IPS-NIHi7 (cell line): ENCODE measurements around the gene SSTR5.
A peak's percentile ranks its signal among the peaks of the same experiment; 100 is the strongest.
"Not testable (repeated sequence)": the region's sequence is repeated elsewhere in the genome, so short reads cannot be mapped to it uniquely, and the experiment has no call there.

Experiments used
- DNase-seq: peaks from one replicate; pipeline ENCODE4 v3.0.0; 2012; ENCODE audit warnings: mixed read lengths; ENCODE audit errors: extremely low spot score

Gene SSTR5

DNA sequence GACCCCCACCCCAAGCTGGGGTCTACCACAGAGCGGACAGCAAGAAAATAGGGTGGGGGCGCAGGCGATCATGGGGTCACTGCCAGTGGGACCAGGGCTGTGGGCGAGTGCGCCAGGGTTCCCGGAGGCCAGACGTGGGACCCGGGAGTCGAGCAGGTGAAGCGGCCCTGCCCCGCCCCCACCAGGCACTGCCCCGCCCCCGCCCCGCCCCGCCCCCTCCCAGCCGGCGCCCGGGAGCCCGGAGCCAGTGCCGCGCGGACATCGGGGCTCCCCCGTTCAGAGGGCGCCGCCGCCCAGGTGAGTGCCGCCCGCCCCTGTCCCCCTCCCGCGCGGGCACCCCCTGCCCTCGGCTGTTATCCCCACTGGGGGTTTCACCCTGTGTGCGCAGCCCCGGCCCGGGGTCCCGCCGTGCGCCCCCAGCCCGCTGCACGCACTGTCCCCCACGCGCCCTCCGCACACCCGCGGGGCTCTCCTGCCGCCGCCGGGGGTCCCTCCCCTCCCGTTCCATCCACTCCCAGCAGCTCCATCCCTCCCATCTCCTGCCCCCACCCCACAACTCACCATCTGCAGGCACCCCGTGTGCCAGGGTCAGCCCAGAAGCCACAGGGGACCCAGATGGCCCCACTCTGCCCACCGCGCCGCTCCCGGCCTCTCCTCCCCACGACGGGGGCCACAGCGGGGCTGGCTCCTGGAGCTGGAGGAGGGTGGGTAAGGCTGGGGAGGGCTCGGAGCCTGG is at the start of gene SSTR5:
Gene SSTR5 (plus strand): TSS at position 222 of the 736 bp plus-strand sequence. CDS start 6,122 bp downstream, outside the sequence.
- DNase-seq: peak; percentile 76

DNA sequence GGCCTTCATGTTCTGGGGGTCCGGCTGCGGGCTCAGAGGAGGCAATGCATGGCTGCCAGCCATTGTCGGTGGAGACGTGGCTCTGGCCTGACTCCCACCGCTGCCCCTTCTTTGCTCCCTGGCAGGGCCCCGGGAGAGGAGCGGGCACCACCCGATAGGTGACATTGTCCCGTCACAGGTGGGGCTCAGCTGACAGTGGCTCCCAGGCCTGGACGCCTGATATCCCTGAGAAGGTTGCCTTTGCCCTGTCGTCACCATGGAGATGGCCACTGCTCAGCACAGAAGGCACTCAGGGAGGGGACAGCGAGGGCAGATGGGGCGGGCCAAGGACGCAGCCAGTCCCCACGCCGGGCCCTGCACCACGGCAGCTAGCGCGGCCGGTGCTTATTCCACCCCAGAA is 48.4 kb upstream of the SSTR5 start:
- no peak for DNase-seq

DNA sequence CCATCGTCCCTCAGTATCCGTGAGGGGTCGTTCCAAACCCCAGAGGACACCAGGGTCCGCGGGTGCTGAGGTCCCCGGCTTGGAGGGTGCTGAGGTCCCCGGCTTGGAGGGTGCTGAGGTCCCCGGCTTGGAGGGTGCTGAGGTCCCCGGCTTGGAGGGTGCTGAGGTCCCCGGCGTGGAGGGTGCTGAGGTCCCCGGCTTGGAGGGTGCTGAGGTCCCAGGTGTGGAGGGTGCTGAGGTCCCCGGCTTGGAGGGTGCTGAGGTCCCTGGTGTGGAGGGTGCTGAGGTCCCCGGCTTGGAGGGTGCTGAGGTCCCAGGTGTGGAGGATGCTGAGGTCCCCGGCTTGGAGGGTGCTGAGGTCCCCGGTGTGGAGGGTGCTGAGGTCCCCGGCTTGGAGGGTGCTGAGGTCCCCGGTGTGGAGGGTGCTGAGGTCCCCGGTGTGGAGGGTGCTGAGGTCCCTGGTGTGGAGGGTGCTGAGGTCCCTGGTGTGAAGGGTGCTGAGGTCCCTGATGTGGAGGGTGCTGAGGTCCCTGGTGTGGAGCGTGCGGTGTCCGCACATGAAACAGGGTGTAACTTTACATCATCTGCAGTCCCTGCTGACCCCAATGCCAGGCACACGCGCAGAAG is 47.3 kb upstream of the SSTR5 start:
- DNase-seq: not testable (repeated sequence)

DNA sequence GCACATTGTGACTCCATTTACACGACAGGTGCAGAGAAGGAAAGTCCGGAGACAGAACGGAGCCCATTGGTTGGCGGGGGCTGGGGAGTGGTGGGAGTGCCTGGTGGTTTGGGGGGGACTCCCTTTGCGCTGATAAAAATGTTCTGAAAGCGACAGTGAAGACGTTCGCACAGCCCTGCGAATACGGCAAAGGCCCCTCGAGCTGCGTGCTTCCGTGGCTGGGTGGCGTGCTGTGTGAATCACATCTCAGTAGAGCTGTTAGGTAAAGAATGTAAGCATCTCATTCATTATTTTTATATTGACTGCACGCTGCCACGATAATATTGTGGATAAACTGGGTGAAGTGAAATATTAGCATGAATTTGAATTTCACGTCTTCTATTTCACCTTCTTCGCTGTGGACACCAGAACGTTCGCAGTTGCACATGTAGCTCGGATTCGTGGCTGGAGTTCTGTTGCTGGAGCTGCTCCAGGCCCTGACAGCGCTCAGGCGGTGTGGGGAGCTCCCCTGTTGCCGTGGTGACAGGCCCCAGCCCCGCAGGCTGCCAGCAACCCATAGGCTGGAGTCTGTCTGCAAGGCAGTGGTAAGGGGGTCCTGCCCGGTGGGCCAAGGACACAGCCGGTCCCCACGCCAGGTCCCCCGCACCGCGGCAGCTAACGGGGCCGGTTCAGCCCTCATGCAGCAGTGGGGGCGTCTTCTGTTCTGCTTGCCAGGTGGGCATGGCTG is 46.3 kb upstream of the SSTR5 start:
- DNase-seq: no peak

DNA sequence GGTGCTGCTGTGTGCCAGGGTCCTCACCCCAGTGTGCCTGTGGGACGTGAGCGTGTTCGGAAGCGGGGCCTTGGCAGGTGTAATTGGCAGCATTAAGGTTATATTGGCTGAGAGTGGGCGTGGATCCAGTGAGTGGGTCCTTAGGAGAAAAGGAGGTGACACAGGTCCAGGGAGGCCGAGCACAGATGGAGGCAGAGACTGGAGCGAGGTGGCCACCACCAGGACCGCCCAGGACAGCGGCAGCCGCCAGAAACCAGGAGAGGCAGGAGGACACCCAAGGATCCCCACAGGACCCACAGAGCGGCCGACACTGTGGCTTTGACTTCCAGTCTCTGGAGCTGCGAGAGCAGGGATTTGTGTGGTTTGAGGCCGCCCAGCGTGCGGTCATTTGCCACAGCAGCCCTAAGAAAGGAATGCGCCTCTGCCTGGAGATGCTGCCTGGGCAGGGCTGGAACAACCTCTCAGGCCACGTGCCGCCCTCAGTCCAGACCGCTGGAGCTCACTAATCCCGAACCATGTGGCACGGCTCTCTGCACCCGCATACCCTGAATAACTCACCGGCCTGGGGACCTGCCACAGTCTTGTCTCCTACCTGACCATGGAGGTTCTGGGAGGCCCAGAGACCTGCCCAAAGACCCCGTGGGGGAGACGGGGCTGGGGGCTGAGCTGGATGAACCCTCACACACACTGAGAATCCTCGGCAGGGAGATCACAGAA is 45.6 kb upstream of the SSTR5 start:
- DNase-seq: no peak

DNA sequence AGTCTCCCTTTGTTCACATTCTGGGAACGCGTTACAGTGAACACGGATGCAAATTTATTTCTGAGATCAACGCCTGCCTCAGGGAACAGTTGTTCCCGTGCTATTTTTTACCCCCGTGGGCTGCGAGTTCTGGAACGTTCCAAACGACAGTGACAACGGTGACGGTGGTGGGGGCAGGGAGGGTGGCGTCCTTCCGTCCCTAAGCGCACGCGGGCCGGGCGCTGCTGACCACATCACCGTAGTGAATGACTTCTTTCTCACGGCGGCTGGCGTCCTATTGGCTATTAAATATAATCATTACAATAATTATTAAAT is 45.1 kb upstream of the SSTR5 start:
- no peak for DNase-seq

DNA sequence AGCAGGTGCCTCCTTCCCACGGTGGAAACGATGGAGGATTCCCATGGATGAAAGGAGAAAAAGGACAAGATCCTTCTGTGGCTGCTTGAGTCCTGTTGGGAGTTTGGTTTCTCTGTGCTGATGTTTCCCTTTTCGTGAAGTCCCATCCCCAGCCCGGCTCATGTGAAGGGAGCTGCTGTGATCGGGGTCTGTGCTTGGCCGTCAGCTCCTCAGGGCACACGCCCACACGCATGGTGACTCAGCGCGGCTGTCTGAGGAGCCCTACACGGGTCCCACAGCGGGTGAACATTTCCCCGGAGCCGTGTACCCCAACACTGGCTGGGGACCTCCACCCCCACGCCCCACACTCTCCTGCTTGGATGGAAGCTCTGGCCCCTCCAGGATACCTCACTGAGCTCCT is 44.5 kb upstream of the SSTR5 start:
- no peak for DNase-seq

DNA sequence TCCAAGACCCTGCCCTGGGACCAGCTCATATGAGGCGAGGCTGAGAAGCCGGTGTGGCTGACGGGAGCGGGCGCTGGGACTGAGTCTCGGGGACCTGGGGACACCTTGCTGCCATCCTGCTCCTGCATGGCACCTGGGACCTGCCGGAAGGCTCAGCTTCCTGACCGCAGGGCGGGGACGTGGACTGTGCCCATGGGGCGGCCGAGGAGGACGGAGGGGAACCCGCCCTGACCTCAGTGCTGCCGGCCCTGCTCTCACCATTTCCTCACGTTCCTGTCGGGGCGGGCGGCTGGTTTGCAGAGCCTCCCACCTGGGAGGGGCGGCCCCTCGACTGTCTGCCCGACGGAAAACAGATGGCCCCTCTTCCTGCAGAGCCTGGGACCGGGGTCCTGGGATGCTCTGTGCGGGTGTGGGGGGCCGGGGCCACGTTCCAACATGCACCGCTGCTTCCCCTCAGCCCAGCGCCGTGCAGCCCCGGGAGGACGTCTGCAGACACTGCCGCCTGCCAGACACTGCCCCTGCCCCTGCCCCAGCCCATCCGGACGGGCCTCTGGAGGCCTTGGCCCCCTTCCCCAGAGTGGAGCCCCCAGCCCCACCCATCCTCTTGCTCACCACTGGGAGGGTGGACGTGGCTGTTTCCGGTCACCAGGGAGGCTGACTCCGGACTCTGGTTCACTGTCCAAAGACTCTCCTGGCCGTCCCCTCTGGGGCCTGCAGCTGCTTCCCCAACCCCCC is 43.9 kb upstream of the SSTR5 start:
- no peak for DNase-seq

DNA sequence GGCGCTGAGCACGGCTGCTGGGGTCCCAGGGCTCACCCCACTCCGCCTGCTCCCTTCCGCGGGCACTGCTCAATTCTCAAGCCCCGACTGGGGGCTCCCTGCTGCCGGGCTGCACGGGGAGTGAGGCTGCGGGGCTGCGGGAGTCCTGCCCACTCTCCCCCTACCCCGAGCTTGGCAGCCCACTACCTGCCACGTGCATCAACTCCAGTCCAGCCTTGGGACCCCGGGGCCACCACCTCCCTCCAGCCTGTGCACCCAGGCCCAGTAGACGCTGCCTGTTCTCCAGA is 43.3 kb upstream of the SSTR5 start:
- DNase-seq: no peak

DNA sequence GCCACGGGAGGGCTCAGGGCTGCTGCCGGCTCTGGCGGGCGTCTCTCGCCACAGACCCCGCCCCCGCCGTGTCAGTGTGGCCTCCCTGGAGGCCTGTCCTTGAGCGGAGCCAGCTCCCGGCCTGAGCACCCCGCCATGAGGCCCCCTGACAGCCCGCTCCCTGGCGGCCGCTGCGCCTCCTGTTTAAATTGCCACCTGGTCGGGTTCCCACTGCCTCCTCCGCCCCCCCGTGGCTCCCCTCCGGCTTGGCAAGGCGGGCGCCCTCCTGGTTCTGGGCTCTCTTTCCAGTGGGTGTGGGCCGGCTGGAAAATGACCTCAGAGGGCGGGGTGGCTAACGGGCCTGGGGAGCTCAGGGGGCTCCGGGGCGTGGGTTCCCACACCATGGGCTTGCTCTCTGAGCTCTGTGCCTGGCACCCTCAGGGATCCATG is 42.1 kb upstream of the SSTR5 start:
- no peak for DNase-seq

DNA sequence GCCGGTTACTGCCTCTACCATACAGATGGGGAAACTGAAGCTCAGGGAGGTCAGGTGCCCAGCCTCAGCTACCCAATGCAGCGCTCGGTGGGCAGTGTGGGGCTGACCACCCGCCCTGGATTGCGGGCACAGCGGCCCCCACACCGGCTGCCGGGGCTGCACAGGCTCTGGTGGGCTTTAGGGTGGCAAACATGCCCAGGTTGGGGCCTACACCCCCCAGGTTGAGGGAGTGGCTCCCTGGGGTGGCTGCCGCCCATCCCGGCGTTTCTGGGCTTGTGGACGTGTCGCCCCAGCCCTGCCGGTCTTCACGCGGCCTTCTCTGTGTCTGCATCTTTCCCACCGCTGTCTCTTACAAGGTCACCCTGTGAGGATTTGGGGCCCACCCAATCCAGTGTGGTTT is 40.9 kb upstream of the SSTR5 start:
- DNase-seq: no peak

DNA sequence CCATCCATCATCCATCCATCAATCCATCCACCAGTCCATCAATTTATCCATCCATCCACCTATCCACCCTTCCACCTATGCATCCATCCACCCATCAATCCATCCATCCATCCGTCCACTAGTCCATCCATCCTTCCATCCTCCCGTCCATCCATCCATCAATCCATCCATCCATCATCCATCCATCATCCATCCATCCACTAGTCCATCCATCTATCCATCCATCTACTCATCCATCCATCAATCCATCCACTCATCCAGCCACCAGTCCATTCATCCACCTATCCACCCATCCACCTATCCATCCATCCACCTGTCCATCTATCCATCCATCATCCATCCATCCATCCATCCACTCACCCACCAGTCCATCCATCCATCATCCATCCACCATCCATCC is 39.9 kb upstream of the SSTR5 start:
- DNase-seq: no peak

DNA sequence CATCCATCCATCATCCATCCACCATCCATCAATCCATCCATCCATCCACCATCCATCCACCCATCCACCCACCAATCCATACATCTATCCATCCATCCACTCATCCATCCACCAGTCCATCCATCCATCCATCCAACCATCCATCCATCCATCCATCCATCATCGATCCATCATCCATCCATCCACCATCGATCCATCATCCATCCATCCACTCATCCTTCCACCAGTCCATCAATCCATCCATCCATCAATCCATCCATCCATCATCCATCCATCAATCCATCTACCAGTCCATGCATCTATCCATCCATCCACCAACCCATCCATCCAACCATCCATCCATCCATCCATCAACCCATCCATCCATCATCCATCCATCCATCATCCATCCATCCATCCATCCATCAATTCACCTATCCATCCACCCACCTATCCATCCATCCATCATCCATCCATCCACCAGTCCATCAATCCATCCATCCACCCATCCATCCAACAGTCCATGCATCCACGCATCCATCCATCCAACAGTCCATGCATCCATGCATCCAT is 39.3 kb upstream of the SSTR5 start:
- DNase-seq: no peak

DNA sequence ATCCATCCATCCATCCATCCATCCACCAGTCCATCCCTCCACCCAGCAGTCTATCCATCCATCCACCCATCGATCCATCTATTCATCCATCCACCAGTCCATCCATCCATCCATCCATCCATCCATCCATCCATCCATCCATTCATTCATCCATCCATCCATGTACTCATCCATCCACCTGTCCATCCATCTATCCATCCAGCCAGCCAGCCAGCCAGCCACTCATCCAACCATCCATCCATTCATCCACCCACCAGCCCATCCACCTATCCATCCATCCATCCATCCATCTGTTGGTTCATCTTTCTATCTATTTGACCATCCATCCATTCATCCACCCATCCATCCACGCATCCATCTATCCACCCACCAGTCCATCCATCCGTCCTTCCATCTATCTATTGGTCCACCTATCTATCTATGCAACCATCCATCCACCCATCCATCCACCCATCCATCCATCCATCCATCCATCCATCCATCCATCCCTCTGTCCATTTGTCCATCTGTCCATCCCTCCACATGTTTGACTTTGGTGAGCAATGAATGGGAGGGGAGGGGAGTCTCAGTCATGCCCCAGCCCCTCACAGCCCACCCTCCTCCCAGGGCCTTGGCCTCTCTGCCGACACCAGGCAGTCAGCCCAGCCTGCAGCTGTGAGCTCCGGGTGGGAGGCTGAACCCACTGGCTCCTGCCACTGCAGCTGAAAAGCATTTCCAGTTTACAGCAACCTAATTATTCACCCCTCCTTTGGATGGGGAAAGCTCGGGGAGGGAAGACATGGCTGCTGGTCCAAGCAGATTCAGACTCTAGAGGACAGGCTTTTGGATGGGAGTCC is 38.1 kb upstream of the SSTR5 start:
- DNase-seq: no peak

DNA sequence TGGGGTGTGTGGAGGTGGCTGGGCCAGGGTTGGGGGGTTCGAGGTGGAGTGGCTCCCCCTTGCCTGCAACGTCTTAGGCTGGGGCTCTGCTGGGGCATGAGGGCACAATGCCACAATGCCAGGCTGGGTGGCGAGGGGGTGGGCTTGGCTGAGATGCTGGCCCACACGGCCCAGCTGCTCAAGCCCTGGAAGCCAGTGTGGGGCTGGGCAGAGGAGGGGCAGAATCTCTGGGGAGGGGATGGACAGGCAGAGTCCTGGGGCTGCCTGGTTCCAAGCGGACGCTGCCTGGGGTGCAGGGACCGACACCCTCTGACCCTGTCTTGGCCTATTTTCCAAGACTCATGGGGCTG is 37.5 kb upstream of the SSTR5 start:
- no peak for DNase-seq

DNA sequence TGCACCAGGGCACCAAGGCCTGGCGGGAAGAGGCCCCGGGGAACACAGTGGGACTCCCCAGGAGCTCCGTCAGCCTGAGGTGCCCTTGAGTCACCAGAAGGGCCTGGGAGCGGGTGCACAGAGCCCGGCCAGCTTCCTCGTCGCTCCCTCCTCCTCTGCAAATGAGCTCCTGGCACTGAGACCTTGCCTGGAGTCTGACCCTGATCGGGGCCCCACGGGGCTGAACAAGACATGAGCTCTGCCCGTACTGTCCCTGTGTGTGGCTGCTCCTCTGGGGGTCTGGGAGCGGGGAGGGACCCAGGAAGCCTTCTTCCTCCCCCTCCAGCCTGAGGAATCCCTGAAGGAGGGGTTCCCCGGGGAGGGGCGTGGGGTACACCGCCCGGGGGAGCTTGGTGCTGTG is 36.4 kb upstream of the SSTR5 start:
- no peak for DNase-seq

DNA sequence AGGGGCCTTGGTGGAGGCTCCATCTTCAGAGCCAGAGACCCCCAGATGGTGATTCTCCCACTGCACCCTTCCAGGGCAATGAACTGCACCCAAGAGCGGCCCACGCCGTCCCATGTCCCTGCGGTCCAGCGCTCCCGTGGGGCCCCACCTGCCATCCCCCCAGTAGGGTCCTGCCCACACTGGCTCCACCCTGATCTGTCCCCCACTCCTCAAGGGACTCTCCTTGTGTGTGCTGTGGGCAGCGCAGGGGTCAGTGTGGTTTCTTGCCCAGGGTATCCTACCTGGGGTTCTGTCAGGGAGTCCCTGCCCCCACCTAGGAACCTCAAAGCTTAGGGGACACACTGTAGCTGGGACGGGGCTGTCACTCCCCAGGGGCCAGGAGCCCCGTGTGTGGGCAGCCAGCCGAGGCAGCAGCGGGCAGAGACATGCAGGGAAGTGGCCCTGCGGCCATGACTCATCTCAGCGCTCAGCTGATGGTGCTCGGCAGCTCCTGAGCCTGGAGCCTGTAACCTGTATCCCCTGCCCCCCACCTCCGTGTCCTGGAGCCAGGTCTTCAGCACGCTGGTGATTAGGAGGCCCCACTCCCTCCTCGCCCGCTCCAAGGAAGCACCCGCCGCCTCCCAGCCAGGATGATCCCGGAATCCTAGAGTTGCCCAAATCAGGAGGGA is 35.7 kb upstream of the SSTR5 start:
- peak; percentile 56 for DNase-seq

DNA sequence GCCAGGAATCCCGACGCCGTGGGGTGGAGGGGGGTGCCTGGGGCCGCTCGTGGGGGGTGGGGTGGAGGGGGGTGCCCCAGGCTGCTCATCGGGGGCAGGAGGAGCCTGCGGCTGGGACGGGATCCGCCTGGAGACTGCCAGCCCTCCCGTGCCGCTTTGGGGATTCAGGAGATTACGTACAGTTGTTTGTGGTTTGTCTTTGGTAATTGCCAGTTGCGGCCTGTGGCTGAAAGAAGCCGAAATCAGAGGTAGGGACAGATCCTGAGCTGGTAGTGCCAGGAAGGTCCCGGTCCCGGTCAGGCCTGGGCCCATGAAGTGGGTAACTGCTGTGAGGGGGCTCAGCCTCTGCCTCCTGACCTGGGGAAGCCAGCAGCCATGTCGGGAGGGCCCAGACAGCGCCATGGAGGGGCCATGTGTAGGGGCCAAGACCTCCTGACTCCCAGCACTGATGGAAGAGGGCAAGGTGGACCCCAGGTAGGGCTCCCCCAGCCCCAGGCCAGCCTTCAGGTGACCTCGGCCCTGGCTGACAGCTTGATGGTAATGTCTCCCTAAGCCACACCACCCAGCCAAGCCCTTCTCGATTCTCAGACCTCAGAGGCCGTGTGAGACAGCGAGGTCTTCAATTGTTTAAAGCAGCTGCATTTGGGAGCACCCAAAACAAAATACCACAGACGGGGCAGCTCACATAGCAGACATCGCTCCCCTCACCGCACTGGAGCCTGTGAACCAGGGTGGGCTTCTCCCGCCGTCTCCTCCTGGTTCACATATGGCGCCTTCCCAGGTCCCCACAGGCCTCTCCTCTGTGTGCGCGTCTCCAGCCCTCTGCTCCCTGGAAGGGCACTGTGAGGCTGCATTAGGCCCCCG is 34.9 kb upstream of the SSTR5 start:
- no peak for DNase-seq

DNA sequence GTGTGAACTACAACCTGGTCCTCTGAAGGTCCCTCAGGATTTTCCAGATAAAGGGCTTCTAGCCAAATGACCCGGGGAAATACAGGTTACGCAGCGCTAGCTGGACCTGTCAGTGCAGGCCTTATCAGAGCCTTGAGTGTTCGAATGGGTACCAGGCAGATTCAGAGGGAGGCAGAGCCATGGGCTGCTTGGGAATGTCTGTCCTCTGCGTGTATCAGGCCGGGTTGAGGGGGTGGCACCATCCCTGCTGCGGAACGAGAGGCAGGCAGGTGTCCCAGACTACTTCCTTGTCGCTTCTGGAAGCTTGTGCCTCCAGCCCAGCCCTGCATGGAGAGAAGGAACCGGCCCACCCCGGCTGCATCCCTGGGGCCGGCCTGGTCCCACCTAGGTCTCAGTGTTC is 33.6 kb upstream of the SSTR5 start:
- DNase-seq: no peak
